Natural killer cell (primary cell): ENCODE data around the gene PTPRN2. TPM values are rescaled to one million over a fixed set of nuclear protein-coding genes. Genes with fewer than 3 reads are reported as not detected.
A peak's percentile ranks its signal among the peaks of the same experiment; 100 is the strongest.
"Not testable (repeated sequence)": the region's sequence is repeated elsewhere in the genome, so short reads cannot be mapped to it uniquely, and the experiment has no call there.

ENCODE experiments used
- ATAC-seq, 3 donors: fragments of 150-1000 bp in 2 of 3; fragments of 200-7000 bp in 1 of 3; cut with Tn5 transposase; 1 replicate in 1 of 3; 2 replicates in 2 of 3; pipeline ENCODE4 v1.10.0; 2021; ENCODE audit warnings: mild to moderate bottlenecking in 2 of 3, moderate library complexity in 2 of 3
- DNase-seq, 2 donors: peaks; one replicate each; pipeline versions ENCODE4 v3.0.0 to v3.0.0-alpha.2; 2013 to 2021; ENCODE audit warnings: mixed read lengths in 1 of 2
- H3K27ac ChIP-seq: one replicate; pipeline ENCODE4 v1.5.1; 2013; ENCODE audit warnings: mild to moderate bottlenecking, low read length
- H3K27me3 ChIP-seq: one replicate; pipeline ENCODE4 v1.6.1; 2013; ENCODE audit warnings: low read length; ENCODE audit not compliant: control insufficient read depth, insufficient read depth
- H3K36me3 ChIP-seq: one replicate; pipeline ENCODE4 v1.6.1; 2013; ENCODE audit warnings: low read length; ENCODE audit not compliant: control insufficient read depth, insufficient read depth
- H3K4me1 ChIP-seq: one replicate; pipeline ENCODE4 v1.6.1; 2013; ENCODE audit warnings: low read length; ENCODE audit not compliant: control insufficient read depth, insufficient read depth
- H3K4me3 ChIP-seq: one replicate; pipeline ENCODE4 v1.5.1; 2013; ENCODE audit warnings: low read length
- H3K9me3 ChIP-seq: one replicate; pipeline ENCODE4 v1.6.1; 2013; ENCODE audit warnings: low read length; ENCODE audit not compliant: control insufficient read depth, insufficient read depth
- H3K27ac Mint-ChIP-seq, 2 donors: one replicate each; pipeline ENCODE4 v1.8.0; 2022; ENCODE audit warnings: mild to moderate bottlenecking in 2 of 2, mixed read lengths in 2 of 2, moderate library complexity in 1 of 2
- H3K27me3 Mint-ChIP-seq, 2 donors: one replicate each; pipeline ENCODE4 v1.8.0; 2022; ENCODE audit warnings: low read depth in 2 of 2, mixed read lengths in 2 of 2
- H3K36me3 Mint-ChIP-seq: one replicate; pipeline ENCODE4 v1.8.0; 2022; ENCODE audit warnings: mixed read lengths
- H3K4me1 Mint-ChIP-seq, 2 donors: one replicate each; pipeline ENCODE4 v1.8.0; 2022; ENCODE audit warnings: mixed read lengths in 2 of 2
- H3K4me3 Mint-ChIP-seq: one replicate; pipeline ENCODE4 v1.8.0; 2022; ENCODE audit warnings: mild to moderate bottlenecking, moderate library complexity, mixed read lengths
- H3K9me3 Mint-ChIP-seq, 2 donors: one replicate each; pipeline ENCODE4 v1.8.0; 2022; ENCODE audit warnings: mixed read lengths in 2 of 2
- CTCF ChIP-seq: fragments of 200-600 bp; IDR thresholded peaks from one replicate; pipeline ENCODE4 v1.8.0; 2022; ENCODE audit warnings: antibody characterized with exemption
- WGBS: methylation state at CpG from one replicate; pipeline ENCODE4 v1.1.7; 2013; ENCODE audit warnings: missing lambda C conversion rate; ENCODE audit not compliant: insufficient coverage; 5-methylcytosine and 5-hydroxymethylcytosine counted together
- intact Hi-C: fragments of 100-400 bp; cut with micrococcal nuclease; formaldehyde crosslinking; loops from one replicate; pipeline ENCODE4 v1.14.2; 2022
- total RNA-seq, 4 donors: library from RNA; stranded (reverse); fragments of 120-200 nt in 1 of 4; gene quantifications; one replicate each; pipeline versions ENCODE4 v1.2.3 to v1.2.4, GENCODE V29; 2013 to 2022

PTPRN2 gene
- total RNA-seq, 3 donors from 2014 or later (not counting 1 experiment from before 2014, with no cell fraction given) = 1.3 to 2.5 (median 1.9) TPM

GRCh38 chr7:158332516-158332915 is 255.1 kb downstream of the PTPRN2 start:
- Mint-ChIP-seq H3K4me1 (peaks cover 34 to 42% of the 10 kb centered on the region in 2 donors), H3K9me3 (peaks cover 22 to 27% of the 10 kb centered on the region in 2 donors), H3K4me3 (peak overlapping the region; percentile 57), H3K27ac (peak overlapping the region; percentile 86 to 91)
- DNase-seq, H3K4me3 ChIP-seq, H3K36me3 Mint-ChIP-seq, H3K27me3 Mint-ChIP-seq, H3K36me3 ChIP-seq, intact Hi-C loops, ATAC-seq, H3K4me1 ChIP-seq, H3K27me3 ChIP-seq, H3K27ac ChIP-seq: not testable (repeated sequence)
- WGBS = 53% methylated on average over 1 of the region's 5 CpGs
- H3K9me3 ChIP-seq = peaks cover 43% of the 10 kb centered on the region

- H3K36me3 ChIP-seq, H3K27me3 Mint-ChIP-seq, ATAC-seq, H3K36me3 Mint-ChIP-seq, H3K4me3 ChIP-seq, H3K27me3 ChIP-seq, DNase-seq, H3K4me1 ChIP-seq, intact Hi-C loops, H3K27ac ChIP-seq: not testable (repeated sequence)
- peaks cover 24 to 30% of the 10 kb centered on the region in 2 donors for H3K9me3 Mint-ChIP-seq
- H3K9me3 ChIP-seq = peaks cover 38% of the 10 kb centered on the region
- H3K4me3 Mint-ChIP-seq = peak overlapping the region; percentile 57
- peak overlapping the region; percentile 86 to 91 for H3K27ac Mint-ChIP-seq
- WGBS = 94% methylated on average over 18 of the region's 18 CpGs
- H3K4me1 Mint-ChIP-seq = peaks cover 29 to 36% of the 10 kb centered on the region in 2 donors
Observed at GRCh38 chr7:158331826-158332450, 255.7 kb downstream of the PTPRN2 start.

GRCh38 chr7:158329686-158330085 is 257.9 kb downstream of the PTPRN2 start:
- no peaks in the 10 kb centered on the region for H3K27me3 Mint-ChIP-seq
- H3K4me3 Mint-ChIP-seq = no peak overlapping the region
- H3K27ac Mint-ChIP-seq = no peak overlapping the region
- 96% methylated on average over 13 of the region's 13 CpGs for WGBS
- no peak for TF ChIP-seq CTCF
- Histone ChIP-seq H3K4me3 (no peak overlapping the region), H3K36me3 (no peaks in the 10 kb centered on the region), H3K27me3 (no peaks in the 10 kb centered on the region), H3K27ac (no peak overlapping the region), H3K9me3 (peaks cover 33% of the 10 kb centered on the region), H3K4me1 (no peaks in the 10 kb centered on the region)
- H3K9me3 Mint-ChIP-seq = peaks cover 24 to 27% of the 10 kb centered on the region in 2 donors
- intact Hi-C loops = no loop called here
- no peak for ATAC-seq
- peaks cover 22 to 30% of the 10 kb centered on the region in 2 donors for H3K4me1 Mint-ChIP-seq
- DNase-seq = no peak
- no peaks in the 10 kb centered on the region for H3K36me3 Mint-ChIP-seq

GRCh38 chr7:158329014-158329610 is 258.5 kb downstream of the PTPRN2 start:
- Histone ChIP-seq H3K4me1 (no peaks in the 10 kb centered on the region), H3K27me3 (no peaks in the 10 kb centered on the region), H3K36me3 (no peaks in the 10 kb centered on the region), H3K27ac (no peak overlapping the region), H3K9me3 (peaks cover 33% of the 10 kb centered on the region), H3K4me3 (no peak overlapping the region)
- Mint-ChIP-seq H3K9me3 (peaks cover 22 to 27% of the 10 kb centered on the region in 2 donors), H3K27ac (no peak overlapping the region), H3K27me3 (no peaks in the 10 kb centered on the region), H3K36me3 (no peaks in the 10 kb centered on the region), H3K4me3 (no peak overlapping the region), H3K4me1 (peaks cover 22 to 30% of the 10 kb centered on the region in 2 donors)
- WGBS = 90% methylated on average over 28 of the region's 28 CpGs
- TF ChIP-seq CTCF = no peak
- DNase-seq (no peak), ATAC-seq (no peak)
- intact Hi-C loops = no loop called here
